Measurements from ENCODE around the gene FGF8.

GRCh38 chr10:101778151-101778780 is 2.4 kb upstream of the FGF8 start:
- TF ChIP-seq CTCF (IDR thresholded peaks at IDR 0.05; ENCODE audit: low read depth, low read length) (no peak), EZH2phosphoT487 (IDR thresholded peaks at IDR 0.05; ENCODE audit: low read depth) (no peak)
